IPS-11a (cell line): ENCODE results near the gene GRAMD1B.
"Not testable (repeated sequence)": the region's sequence is repeated elsewhere in the genome, so short reads cannot be mapped to it uniquely, and the experiment has no call there.

Experiments
- H3K4me3 ChIP-seq: one replicate; pipeline ENCODE4 v1.5.1; 2013; ENCODE audit warnings: low read depth, low read length, control low read depth

Gene GRAMD1B

GRCh38 chr11:123439616-123440015 lies 9.5 kb downstream of the GRAMD1B start:
- H3K4me3 ChIP-seq: no peak overlapping the region

DNA sequence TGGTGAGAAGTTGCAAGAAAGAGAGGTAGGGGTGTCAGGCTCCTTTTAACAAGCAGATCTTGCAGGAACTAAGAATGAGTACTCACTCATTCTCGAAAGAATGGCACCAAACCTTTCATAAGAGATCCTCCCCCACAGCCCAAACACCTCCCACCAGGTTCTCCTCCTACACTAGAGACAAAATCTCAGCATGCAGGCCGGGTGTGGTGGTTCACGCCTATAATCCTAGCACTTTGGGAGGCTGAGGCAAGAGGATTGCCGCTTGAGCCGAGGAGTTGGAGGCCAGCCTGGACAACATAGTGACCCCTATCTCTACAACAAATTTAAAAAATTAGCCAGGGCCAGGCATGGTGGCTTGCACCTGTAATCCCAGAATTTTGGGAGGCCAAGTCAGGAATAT lies 11.1 kb downstream of the GRAMD1B start:
- no peak overlapping the region for H3K4me3 ChIP-seq

DNA sequence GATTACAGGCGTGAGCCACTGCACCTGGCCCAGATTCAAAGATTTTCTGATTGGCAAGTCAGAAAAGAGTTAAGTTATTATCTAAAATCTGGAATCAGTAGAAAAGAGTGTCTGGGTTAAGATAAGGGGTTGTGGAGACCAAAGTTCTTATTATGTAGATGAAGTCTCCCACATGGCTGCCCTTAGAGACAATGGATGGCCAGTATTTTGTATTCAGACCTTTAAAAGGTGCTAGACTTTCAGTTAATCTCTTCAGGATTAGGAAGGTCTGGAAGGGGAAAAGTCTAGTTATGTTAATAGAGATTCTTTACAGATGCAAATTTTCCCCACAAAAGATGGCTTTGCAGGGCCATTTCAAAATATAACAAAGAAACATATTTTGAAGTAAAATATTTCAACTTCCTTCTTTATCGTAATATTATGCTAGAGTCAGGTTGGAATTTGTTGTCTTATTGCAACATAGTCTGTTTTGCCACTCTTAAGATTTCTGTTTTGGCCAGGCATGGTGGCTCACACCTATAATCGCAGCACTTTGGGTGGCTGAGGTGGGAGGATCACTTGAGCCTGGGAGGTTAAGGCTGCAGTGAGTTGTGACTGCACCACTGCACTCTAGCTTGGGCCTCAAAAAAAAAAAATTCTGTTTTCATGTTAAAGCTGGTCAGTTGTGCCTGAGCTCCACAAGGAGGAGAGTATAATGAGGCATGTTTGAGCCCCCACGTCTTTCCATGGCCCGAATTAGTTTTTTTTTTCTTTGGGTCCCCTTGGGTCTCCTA lies 14.0 kb downstream of the GRAMD1B start:
- no peak overlapping the region for H3K4me3 ChIP-seq

DNA sequence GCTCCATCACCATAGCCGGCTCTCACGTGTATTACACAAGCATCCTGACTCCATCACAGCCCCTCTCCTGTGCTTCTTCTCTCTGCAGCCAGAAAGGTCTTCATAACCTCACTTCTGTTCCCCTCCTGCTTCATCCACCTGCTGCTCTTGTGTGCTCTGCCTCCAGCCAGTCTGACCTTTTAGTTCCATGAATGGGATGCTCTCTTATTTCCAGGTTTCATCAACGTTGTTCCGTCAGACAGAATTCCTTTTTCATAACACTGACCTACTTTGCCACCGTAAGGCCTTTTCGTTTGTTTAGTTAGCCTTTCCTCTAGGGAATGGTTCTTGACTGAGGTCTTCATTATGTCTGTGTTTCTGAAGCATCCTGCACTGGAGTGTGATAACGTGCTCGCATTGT lies 18.8 kb downstream of the GRAMD1B start:
- no peak overlapping the region for H3K4me3 ChIP-seq

DNA sequence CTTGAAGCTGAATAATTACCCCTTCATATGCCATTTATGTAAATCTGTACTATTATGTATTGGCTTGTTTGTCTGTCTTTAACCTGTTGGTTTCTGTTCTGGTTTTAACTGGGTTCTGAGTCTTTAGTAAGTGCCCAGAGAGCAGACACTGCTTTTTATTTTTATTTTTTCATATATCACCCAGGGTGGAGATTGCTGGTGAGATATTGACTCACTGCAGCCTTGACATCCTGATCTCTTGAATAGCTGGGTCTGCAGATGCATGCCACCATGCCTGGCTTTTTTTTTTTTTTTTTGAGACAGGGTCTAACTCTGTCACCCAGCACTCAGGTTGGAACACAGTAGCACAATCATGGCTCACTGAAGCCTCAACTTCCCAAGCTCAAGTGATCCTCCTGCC lies 19.4 kb downstream of the GRAMD1B start:
- H3K4me3 ChIP-seq: no peak overlapping the region

DNA sequence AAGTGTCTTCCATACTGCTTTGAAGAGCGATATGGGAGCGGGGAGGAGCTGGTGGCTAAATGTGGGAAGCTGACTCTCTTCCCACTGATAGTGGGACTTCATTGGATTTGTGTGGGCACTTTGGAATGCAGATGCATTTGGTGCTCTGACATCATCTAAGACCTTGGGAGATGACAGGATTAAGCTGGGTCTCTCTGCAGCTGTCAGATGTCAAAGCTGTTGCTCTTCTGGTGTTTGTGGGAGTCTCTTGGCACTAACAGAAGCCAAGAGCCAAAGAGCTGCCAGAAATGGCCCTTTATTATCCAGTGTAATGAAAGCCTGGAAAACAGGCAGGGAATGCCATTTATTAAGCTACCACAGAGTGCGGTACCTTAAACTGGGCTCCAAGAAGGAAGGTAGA lies 20.6 kb downstream of the GRAMD1B start:
- H3K4me3 ChIP-seq: no peak overlapping the region

- H3K4me3 ChIP-seq: no peak overlapping the region
Measured at GRCh38 chr11:123451183-123451781, 21.2 kb downstream of the GRAMD1B start.

DNA sequence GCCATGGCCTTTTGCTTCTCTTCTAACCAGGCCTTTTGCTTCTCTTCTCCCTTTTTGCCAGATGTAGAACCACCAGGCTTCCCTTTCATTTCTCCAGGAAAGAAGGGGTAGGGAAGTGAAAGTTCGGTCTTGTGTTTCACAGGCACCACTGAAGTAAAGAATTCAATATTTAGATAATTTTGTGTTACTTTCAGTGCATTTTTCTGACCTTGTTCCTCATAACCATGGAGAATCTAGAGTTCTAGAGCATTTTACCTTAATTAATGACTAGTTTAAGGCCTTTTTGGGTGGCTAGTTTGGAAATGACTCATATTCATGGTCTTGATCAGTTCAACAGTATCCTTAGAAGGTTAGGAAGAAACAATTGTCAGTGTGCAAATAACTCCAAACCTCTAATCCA lies 22.7 kb downstream of the GRAMD1B start:
- H3K4me3 ChIP-seq: no peak overlapping the region

DNA sequence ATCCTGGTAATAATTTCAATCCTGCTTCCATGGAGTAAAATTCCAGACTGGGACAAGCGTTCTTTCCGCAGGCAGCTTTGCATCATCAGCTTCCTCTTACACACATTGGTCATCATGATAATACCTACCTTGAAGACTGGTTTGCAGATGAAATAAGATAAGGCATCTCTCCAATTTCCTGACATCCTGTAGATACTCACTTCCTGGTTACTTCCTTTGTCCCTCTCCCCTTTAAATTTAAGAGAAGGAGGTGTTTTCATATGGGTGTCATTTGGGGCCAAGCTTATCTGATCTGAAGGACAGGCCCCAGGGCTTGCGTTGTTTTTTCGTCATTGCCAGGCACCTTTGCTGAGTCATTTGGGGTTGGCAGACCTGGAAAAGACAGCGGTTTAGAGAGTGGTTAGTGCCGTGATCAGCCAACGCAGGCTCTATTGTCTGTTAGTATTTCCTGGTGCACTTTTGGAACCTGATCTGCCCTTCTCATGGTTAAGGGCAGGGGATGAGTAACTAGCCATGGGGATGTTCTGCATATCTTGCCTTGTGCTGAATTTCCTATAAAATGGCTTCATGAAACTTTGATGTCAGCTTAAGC lies 24.1 kb downstream of the GRAMD1B start:
- H3K4me3 ChIP-seq: no peak overlapping the region

DNA sequence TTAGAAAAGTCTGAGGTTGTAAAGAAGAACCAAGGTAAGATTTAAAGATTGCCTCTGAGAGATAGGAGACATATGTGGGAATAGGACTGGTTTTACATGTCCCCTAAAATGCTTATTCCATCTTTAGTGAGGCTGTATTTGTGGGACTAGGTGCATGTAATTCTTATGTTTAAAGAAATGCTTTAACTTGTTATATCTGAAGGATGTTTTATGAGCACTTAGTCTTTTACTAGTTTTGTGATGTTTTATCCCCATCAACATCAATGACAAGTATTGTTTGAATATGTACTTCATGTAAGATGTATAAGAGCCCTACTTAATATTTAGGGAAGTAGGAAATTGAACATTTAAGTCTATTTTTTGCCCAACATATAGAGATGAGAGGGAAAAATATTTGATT lies 24.7 kb downstream of the GRAMD1B start:
- H3K4me3 ChIP-seq: no peak overlapping the region

DNA sequence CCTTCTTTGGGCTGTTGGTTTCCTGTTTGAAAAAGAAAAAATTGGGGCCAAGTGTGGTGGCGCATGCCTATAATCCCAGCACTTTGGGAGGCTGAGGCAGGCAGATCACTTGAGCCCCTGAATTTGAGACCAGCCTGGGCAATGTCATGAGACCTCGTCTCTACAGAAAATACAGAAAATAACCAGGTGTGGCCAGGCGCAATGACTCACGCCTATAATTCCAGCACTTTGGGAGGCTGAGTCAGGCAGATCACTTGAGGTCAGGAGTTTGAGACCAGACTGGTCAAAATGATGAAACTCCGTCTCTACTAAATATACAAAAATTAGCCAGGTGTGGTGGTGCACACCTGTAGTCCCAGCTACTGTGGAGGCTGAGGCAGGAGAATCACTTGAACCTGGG lies 26.4 kb downstream of the GRAMD1B start:
- not testable (repeated sequence) for H3K4me3 ChIP-seq

- no peak overlapping the region for H3K4me3 ChIP-seq
Measured at GRCh38 chr11:123457187-123457770, 27.2 kb downstream of the GRAMD1B start.

GRCh38 chr11:123458501-123458900 lies 28.4 kb downstream of the GRAMD1B start:
- no peak overlapping the region for H3K4me3 ChIP-seq

- H3K4me3 ChIP-seq: no peak overlapping the region
Measured at GRCh38 chr11:123460012-123460700, 30.1 kb downstream of the GRAMD1B start.

GRCh38 chr11:123461164-123461563 lies 31.1 kb downstream of the GRAMD1B start:
- H3K4me3 ChIP-seq: no peak overlapping the region

DNA sequence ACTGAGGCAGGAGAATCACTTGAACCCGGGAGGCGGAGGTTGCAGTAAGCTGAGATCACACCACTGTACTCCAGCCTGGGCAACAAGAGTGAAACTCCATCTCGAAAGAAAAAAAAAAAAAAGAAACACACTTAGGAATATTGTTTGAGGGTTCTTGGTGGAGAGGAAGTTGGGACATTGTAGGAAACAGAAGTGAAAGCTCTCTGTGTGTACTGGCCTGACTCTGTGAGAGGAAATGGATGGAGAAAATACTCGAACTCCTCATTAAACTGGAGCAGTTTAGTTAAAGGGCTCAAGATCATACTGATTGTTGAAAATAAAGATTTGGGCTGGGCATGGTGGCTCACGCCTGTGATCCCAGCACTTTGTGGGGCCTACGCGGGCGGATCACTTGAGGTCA lies 35.6 kb downstream of the GRAMD1B start:
- not testable (repeated sequence) for H3K4me3 ChIP-seq

DNA sequence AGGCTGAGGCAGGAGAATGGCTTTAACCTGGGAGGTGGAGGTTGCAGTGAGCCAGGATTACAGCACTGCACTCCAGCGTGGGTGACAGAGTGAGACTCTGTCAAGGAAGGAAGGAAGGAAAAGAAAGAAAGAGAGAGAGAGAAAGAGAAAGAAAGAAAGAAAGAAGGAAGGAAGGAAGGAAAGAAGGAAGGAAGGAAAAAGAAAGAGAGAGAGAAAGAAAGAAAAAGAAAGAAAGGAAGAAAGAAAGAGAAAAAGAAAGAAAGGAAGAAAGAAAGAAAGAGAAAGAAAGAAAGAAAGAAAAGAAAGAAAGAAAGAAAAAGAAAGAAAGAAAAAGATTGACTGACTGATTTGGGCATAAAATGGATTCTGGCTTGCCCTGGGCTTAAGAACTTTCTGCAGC lies 36.1 kb downstream of the GRAMD1B start:
- not testable (repeated sequence) for H3K4me3 ChIP-seq

- no peak overlapping the region for H3K4me3 ChIP-seq
Measured at GRCh38 chr11:123469089-123469488, 39.0 kb downstream of the GRAMD1B start.

GRCh38 chr11:123469586-123469985 lies 39.5 kb downstream of the GRAMD1B start:
- no peak overlapping the region for H3K4me3 ChIP-seq

DNA sequence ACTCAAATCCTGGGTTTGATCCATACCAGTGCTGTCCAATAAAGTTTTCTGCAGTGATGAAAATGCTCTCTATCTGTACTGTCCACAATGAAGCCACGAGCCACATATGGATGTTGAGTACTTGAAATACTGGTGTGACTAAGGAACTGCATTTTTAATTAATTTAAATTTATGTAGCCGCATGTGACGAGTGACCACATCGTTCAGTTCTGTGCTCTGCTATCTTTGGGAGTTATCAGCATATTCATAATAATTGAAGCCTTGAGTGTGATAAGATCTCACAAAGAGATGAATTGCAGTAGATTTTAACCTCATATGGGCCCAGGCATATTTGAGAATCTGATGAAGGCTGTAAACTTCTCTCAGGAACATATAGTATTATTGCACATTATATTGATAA lies 40.8 kb downstream of the GRAMD1B start:
- H3K4me3 ChIP-seq: no peak overlapping the region

DNA sequence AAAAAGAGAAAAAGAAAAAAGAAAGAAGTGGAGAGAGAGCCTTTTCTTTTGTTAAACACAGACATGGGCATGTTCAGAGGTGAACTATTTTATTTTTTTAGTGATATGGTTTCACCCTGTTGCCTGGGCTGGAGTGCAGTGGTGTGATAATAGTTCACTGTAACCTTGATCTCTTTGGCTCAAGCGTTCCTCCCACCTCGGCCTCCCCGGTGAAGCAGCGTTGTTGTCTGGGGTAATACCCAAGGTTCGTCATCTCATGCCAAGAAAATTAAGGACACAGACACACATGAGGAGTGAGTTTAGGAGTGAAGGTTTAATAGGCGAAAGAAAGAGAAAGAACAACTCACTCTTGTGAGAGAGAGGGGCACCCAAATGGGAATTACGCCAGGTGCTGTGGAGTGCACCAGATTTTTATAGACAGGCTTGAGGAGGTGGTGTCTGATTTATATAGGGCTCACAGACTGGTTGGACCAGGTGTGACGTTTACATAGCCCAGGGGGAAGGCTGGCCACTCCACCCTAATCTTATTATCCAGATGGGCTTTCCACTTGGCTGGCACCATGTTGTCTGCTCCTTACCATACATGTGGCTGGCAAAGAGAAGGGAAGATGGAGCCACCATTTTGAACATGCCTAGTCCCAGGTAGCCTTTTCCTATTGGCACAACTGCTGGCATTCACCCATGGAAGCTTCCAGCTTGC lies 42.3 kb downstream of the GRAMD1B start:
- no peak overlapping the region for H3K4me3 ChIP-seq
